Ovary (tissue), 9 donors: ENCODE data around the gene ALKBH5. TPM values are rescaled to one million over a fixed set of nuclear protein-coding genes. Genes with fewer than 3 reads are reported as not detected.

Source experiments
- DNase-seq, 5 donors: peaks; one replicate each; pipeline ENCODE4 v3.0.0-alpha.2; 2019 to 2020
- H3K27ac ChIP-seq, 2 donors: fragments of 200-600 bp; one replicate each; pipeline versions ENCODE4 v1.5.1 to v1.8.0; 2019 to 2022
- H3K27me3 ChIP-seq: fragments of 200-600 bp; one replicate; pipeline ENCODE4 v1.8.0; 2022
- H3K36me3 ChIP-seq: fragments of 200-600 bp; sonication (generic); one replicate; pipeline ENCODE4 v1.5.1; 2019
- H3K4me1 ChIP-seq: one replicate; pipeline ENCODE4 v1.8.1; 2013; ENCODE audit warnings: mild to moderate bottlenecking, moderate library complexity; ENCODE audit not compliant: insufficient read depth
- H3K4me3 ChIP-seq: fragments of 200-600 bp; sonication (generic); one replicate; pipeline ENCODE4 v1.5.1; 2017
- H3K9me3 ChIP-seq, 2 donors: fragments of 200-600 bp in 1 of 2; sonication (generic) in 1 of 2; one replicate each; pipeline versions ENCODE4 v1.5.1 to v1.8.1; 2013 to 2019; ENCODE audit warnings: mild to moderate bottlenecking in 1 of 2, moderate library complexity in 1 of 2
- CTCF ChIP-seq, 3 donors: fragments of 450-650 bp in 2 of 3; fragments of 200-600 bp in 1 of 3; IDR thresholded peaks; one replicate each; pipeline versions ENCODE4 v1.5.1 to v1.8.0; 2016 to 2022; ENCODE audit warnings: antibody characterized with exemption in 3 of 3, mild to moderate bottlenecking in 1 of 3
- EP300 ChIP-seq: sonication (generic); formaldehyde crosslinking; IDR thresholded peaks from one replicate; pipeline ENCODE4 v1.6.1; 2017; ENCODE audit warnings: antibody characterized with exemption
- POLR2A ChIP-seq: fragments of 450-650 bp; IDR thresholded peaks from one replicate; pipeline ENCODE4 v1.6.1; 2017; ENCODE audit warnings: antibody characterized with exemption, mild to moderate bottlenecking, moderate library complexity
- WGBS, 3 donors: extraction: QIAGEN DNeasy Blood & Tissue Kit in 1 of 3; methylation state at CpG; one replicate each; pipeline versions ENCODE4 v1.1.5 to v1.1.7; 2013 to 2017; 5-methylcytosine and 5-hydroxymethylcytosine counted together
- intact Hi-C, 4 donors: fragments of 100-400 bp; cut with DNase I; formaldehyde crosslinking; loops; one replicate each; pipeline versions ENCODE4 v1.11.0 to v1.15.1; 2022 to 2023
- polyA plus RNA-seq, 2 donors: library from polyadenylated mRNA; stranded (reverse); fragments of 200-250 nt in 1 of 2; fragments of 350-450 nt in 1 of 2; fragmentation: Illumina TruSeq in 1 of 2; extraction: RNeasy Lipid Tissue Mini Kit (QIAGEN cat#74804) in 1 of 2; gene quantifications; one replicate each; pipeline ENCODE4 v1.2.3, GENCODE V29; 2013 to 2014
- total RNA-seq, 7 donors: library from RNA; depleted of rRNA in 2 of 7; stranded (reverse); fragments of >200 nt in 2 of 7; fragmentation: NEBNext Ultra II Directional in 3 of 7; extraction: Animal tissue kit (Norgen Biotek cat#: 25700) in 3 of 7; gene quantifications; one replicate each; pipeline versions ENCODE4 v1.1.0 to v1.2.4, GENCODE V29; 2016 to 2023
- donor health status: DM: no; HTN: no; CAD: no; lungs with moderate emphysema.
- donor health status: DM: no; HTN: no; CAD: no.
- donor health status: Bipolar disorder and iron deficiency.
- donor health status: DM: yes; HTN: yes; CAD: no.
- donor health status: DM: no; HTN: no; CAD: no.
- donor health status: DM: yes; HTN: yes; CAD: no.

ALKBH5 gene
- total and polyA plus RNA-seq, 9 donors = 39.6 to 137 (median 102) TPM

- Histone ChIP-seq H3K36me3 (no peaks in the 10 kb centered on the region), H3K9me3 (no peaks in the 10 kb centered on the region), H3K27ac (no peak overlapping the region), H3K4me3 (no peak overlapping the region), H3K27me3 (no peaks in the 10 kb centered on the region), H3K4me1 (no peaks in the 10 kb centered on the region)
- WGBS, 3 donors = 87 to 93% (median 91%) methylated on average over 2 of the region's 2 CpGs
- TF ChIP-seq POLR2A (no peak), CTCF (IDR thresholded peaks at IDR 0.05) (no peak), EP300 (no peak)
- no peak for DNase-seq
- intact Hi-C loops = no loop called here
These were observed 37.4 kb upstream of the ALKBH5 start for GRCh38 chr17:18146259-18146658.

- Histone ChIP-seq H3K27me3 (no peaks in the 10 kb centered on the region), H3K9me3 (no peaks in the 10 kb centered on the region), H3K4me1 (no peaks in the 10 kb centered on the region), H3K4me3 (no peak overlapping the region), H3K36me3 (no peaks in the 10 kb centered on the region), H3K27ac (no peak overlapping the region)
- WGBS, 3 donors = 79 to 86% (median 81%) methylated on average over 3 of the region's 3 CpGs
- TF ChIP-seq EP300 (no peak), POLR2A (no peak), CTCF (IDR thresholded peaks at IDR 0.05) (no peak)
- intact Hi-C loops = no loop called here
- DNase-seq = no peak
These were observed 36.6 kb upstream of the ALKBH5 start for GRCh38 chr17:18146980-18147379.

- 87 to 100% (median 89%) methylated on average over 3 to 7 of the region's 7 CpGs for WGBS, 3 donors
- H3K36me3 ChIP-seq = no peaks in the 10 kb centered on the region
- TF ChIP-seq EP300 (no peak), POLR2A (no peak), CTCF (IDR thresholded peaks at IDR 0.05) (no peak)
- H3K4me3 ChIP-seq = no peak overlapping the region
- no peaks in the 10 kb centered on the region for H3K9me3 ChIP-seq
- DNase-seq = no peak
- no peak overlapping the region for H3K27ac ChIP-seq
- H3K27me3 ChIP-seq = no peaks in the 10 kb centered on the region
- intact Hi-C loops = no loop called here
- H3K4me1 ChIP-seq = no peaks in the 10 kb centered on the region
These were observed 35.0 kb upstream of the ALKBH5 start for GRCh38 chr17:18148586-18148985.

GRCh38 chr17:18151290-18151689, 32.3 kb upstream of the ALKBH5 start:
- WGBS, 3 donors = 76 to 91% (median 79%) methylated on average over 9 of the region's 9 CpGs
- Histone ChIP-seq H3K27ac (no peak overlapping the region), H3K9me3 (no peaks in the 10 kb centered on the region), H3K27me3 (no peaks in the 10 kb centered on the region), H3K4me3 (no peak overlapping the region), H3K4me1 (no peaks in the 10 kb centered on the region), H3K36me3 (no peaks in the 10 kb centered on the region)
- no peak for TF ChIP-seq CTCF (IDR thresholded peaks at IDR 0.05)
- no peak for TF ChIP-seq EP300
- no peak for TF ChIP-seq POLR2A
- no peak for DNase-seq
- intact Hi-C loops = loop anchor here in 1 of 4 donors (10.0 kb wide), 1 partner anchor 74 kb away; the partner anchor contains the start of gene LLGL1
